Smooth muscle cell (in vitro differentiated cells): ENCODE data around the gene LRRC1. TPM values are rescaled to one million over a fixed set of nuclear protein-coding genes. Genes with fewer than 3 reads are reported as not detected.

ENCODE experiments used
- DNase-seq: peaks from one replicate; lab custom pipeline; 2025; ENCODE audit not compliant: unreplicated experiment; lab: John Stamatoyannopoulos, UW
- H2AFZ ChIP-seq: fragments of 200-600 bp; sonication (generic); 2 replicates; pipeline ENCODE4 v1.6.0; 2016; ENCODE audit warnings: antibody characterized with exemption, low read depth, mild to moderate bottlenecking
- H3F3A ChIP-seq: fragments of 200-600 bp; sonication (generic); 2 replicates; pipeline ENCODE4 v1.6.0; 2017; ENCODE audit warnings: antibody characterized with exemption, low read depth
- H3K27ac ChIP-seq: fragments of 200-600 bp; sonication (generic); 2 replicates; pipeline ENCODE4 v1.5.1; 2016; ENCODE audit warnings: low read depth, mild to moderate bottlenecking
- H3K27me3 ChIP-seq: fragments of 200-600 bp; sonication (generic); 2 replicates; pipeline ENCODE4 v1.6.1; 2016; ENCODE audit warnings: low read depth, mild to moderate bottlenecking
- H3K36me3 ChIP-seq: fragments of 200-600 bp; sonication (generic); 2 replicates; pipeline ENCODE4 v1.5.1; 2016; ENCODE audit warnings: low read depth
- H3K4me1 ChIP-seq: fragments of 200-600 bp; sonication (generic); 2 replicates; pipeline ENCODE4 v1.5.1; 2016; ENCODE audit warnings: low read depth
- H3K4me2 ChIP-seq: fragments of 200-600 bp; sonication (generic); 2 replicates; pipeline ENCODE4 v1.6.0; 2016; ENCODE audit warnings: mild to moderate bottlenecking
- H3K4me3 ChIP-seq: fragments of 200-600 bp; sonication (generic); 2 replicates; pipeline ENCODE4 v1.5.1; 2016; ENCODE audit warnings: mild to moderate bottlenecking
- H3K79me2 ChIP-seq: fragments of 200-600 bp; sonication (generic); 2 replicates; pipeline ENCODE4 v1.6.0; 2016; ENCODE audit warnings: low read depth, mild to moderate bottlenecking
- H3K9ac ChIP-seq: fragments of 200-600 bp; sonication (generic); 2 replicates; pipeline ENCODE4 v1.6.0; 2016; ENCODE audit warnings: low read depth
- H3K9me3 ChIP-seq: fragments of 200-600 bp; sonication (generic); replicated peaks from 2 replicates; pipeline ENCODE4 v1.5.1; 2016; ENCODE audit warnings: low read depth
- H4K20me1 ChIP-seq: fragments of 200-600 bp; sonication (generic); 2 replicates; pipeline ENCODE4 v1.6.0; 2016; ENCODE audit warnings: low read depth
- CTCF ChIP-seq: fragments of 200-600 bp; sonication (generic); IDR thresholded peaks from 2 replicates; pipeline ENCODE4 v1.5.1; 2017; ENCODE audit warnings: borderline replicate concordance, mild to moderate bottlenecking, antibody characterized with exemption; ENCODE audit not compliant: insufficient read depth, poor library complexity, severe bottlenecking
- WGBS: methylation state at CpG from one replicate; pipeline ENCODE4 v1.1.7; 2016; ENCODE audit warnings: low lambda C conversion rate; 5-methylcytosine and 5-hydroxymethylcytosine counted together
- polyA plus RNA-seq: library from polyadenylated mRNA; unstranded; fragments of >200 nt; fragmentation: Nextera tagmentation; extraction: Ambion mirVana; gene quantifications from 2 replicates; pipeline ENCODE4 v1.2.1, GENCODE V29; 2016
- total RNA-seq: library from RNA; depleted of rRNA; stranded (reverse); fragments of >200 nt; gene quantifications from 2 replicates; pipeline ENCODE4 v1.2.3, GENCODE V29; 2014

LRRC1 gene
- total and polyA plus RNA-seq, 2 experiments from 2014 or later: 11.8 to 19.9 TPM

- Histone ChIP-seq H3F3A (peaks cover 9% of the 10 kb centered on the region), H3K4me3 (no peak overlapping the region), H3K4me1 (peaks cover 12% of the 10 kb centered on the region), H3K36me3 (no peaks in the 10 kb centered on the region), H3K79me2 (peaks cover 80% of the 10 kb centered on the region), H2AFZ (no peak overlapping the region), H3K27me3 (no peaks in the 10 kb centered on the region), H3K9me3 (no peaks in the 10 kb centered on the region), H4K20me1 (peaks cover 54% of the 10 kb centered on the region), H3K9ac (no peak overlapping the region), H3K4me2 (no peak overlapping the region), H3K27ac (no peak overlapping the region)
- WGBS: 59% methylated on average over 3 of the region's 3 CpGs
- TF ChIP-seq CTCF: no peak
- no peak for DNase-seq
Observed at GRCh38 chr6:53818858-53819609, 24.2 kb downstream of the LRRC1 start.

DNA sequence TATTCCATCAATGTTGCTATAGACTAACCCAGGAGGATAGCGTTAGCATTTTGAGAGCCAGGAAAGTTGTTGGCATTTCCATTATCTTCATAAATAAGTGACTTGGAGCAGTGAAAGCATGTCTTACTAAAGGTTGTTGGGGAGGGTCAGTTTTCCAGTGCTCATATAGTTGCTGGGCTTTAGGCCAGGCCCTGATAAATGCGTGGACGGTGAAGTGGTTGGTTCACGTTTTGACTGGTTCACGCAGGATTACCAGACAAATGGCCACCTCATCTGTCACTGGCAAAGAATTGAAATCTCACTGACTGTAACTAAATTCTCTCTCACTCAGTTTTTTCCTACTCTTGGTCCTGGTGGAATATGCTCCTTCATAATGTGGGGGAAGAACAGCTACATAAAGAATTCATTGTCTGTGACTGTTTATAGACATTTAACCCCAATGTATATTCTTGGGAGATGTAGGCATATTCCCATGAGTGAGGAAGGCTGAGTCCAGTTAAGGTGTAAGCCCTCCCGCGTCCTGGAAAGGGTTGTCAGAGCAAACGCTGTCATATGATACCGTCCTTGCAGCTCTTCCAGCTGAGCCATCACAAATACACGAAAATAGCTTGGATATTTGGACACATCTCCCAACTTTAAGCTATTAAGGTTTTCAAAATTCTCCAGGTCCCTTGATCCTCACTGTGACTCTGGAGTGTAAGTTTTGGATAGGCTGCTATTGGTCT lies 27.8 kb downstream of the LRRC1 start:
- Histone ChIP-seq H3K4me3 (no peak overlapping the region), H3K4me2 (no peak overlapping the region), H3K27me3 (no peaks in the 10 kb centered on the region), H2AFZ (no peak overlapping the region), H3K9ac (no peak overlapping the region), H3K4me1 (no peaks in the 10 kb centered on the region), H3K36me3 (no peaks in the 10 kb centered on the region), H3K79me2 (peaks cover 88% of the 10 kb centered on the region), H3K27ac (no peak overlapping the region), H4K20me1 (peaks cover 50% of the 10 kb centered on the region), H3K9me3 (no peaks in the 10 kb centered on the region), H3F3A (no peaks in the 10 kb centered on the region)
- DNase-seq: no peak
- TF ChIP-seq CTCF: no peak
- WGBS: 87% methylated on average over 10 of the region's 10 CpGs

GRCh38 chr6:53824714-53825113 lies 29.9 kb downstream of the LRRC1 start:
- 94% methylated on average over 1 of the region's 1 CpG for WGBS
- Histone ChIP-seq H3F3A (no peaks in the 10 kb centered on the region), H3K9ac (no peak overlapping the region), H3K4me2 (no peak overlapping the region), H3K4me1 (no peaks in the 10 kb centered on the region), H3K79me2 (peaks cover 84% of the 10 kb centered on the region), H3K4me3 (no peak overlapping the region), H3K27me3 (no peaks in the 10 kb centered on the region), H4K20me1 (peaks cover 45% of the 10 kb centered on the region), H3K36me3 (no peaks in the 10 kb centered on the region), H3K9me3 (no peaks in the 10 kb centered on the region), H2AFZ (no peak overlapping the region), H3K27ac (no peak overlapping the region)
- no peak for TF ChIP-seq CTCF
- DNase-seq: no peak
